Measurements from ENCODE around the gene C3orf18. TPM values are rescaled to one million over a fixed set of nuclear protein-coding genes. Genes with fewer than 3 reads are reported as not detected.

Gene C3orf18
- total and polyA plus RNA-seq, 7 donors = 7.3 to 30.1 (median 17.0) TPM

- H3K9me3 ChIP-seq = no peaks in the 10 kb centered on the region
- DNase-seq (peak; percentile 50 to 74), ATAC-seq (peak in 1 of 4 donors; percentile 10)
- no peaks in the 10 kb centered on the region for H3K27me3 ChIP-seq (ENCODE audit: insufficient read depth in 3 of 3, low read length in 2 of 3)
- 57 to 63% (median 57%) methylated on average over 6 of the region's 6 CpGs for WGBS, 3 donors
- no peak for TF ChIP-seq CTCF (IDR thresholded peaks at IDR 0.05)
- peak overlapping the region; percentile 91 for H3K27ac ChIP-seq
- peaks cover 65% of the 10 kb centered on the region for H3K4me1 ChIP-seq
- intact Hi-C loops (cut with DNase I) = loop anchor here in 1 of 2 donors (5.0 to 10.0 kb wide), 2 partner anchors 93 to 774 kb away; partner anchors contain the start of gene MANF
- H3K4me3 ChIP-seq = peak overlapping the region; percentile 89
- H3K36me3 ChIP-seq (ENCODE audit: insufficient read depth in 1 of 2, low read depth in 1 of 2) = peaks cover 11 to 28% of the 10 kb centered on the region in 2 donors
Measured at GRCh38 chr3:50610181-50610971, 42.8 kb upstream of the C3orf18 start.

- Histone ChIP-seq H3K27ac (peak overlapping the region; percentile 91), H3K27me3 (ENCODE audit: insufficient read depth in 3 of 3, low read length in 2 of 3) (no peaks in the 10 kb centered on the region), H3K4me3 (peak overlapping the region; percentile 89), H3K4me1 (peaks cover 70% of the 10 kb centered on the region), H3K9me3 (no peaks in the 10 kb centered on the region), H3K36me3 (ENCODE audit: insufficient read depth in 1 of 2, low read depth in 1 of 2) (peaks cover 13 to 28% of the 10 kb centered on the region in 2 donors)
- ATAC-seq = no peak
- no peak for DNase-seq
- intact Hi-C loops (cut with DNase I) = loop anchor here in 1 of 2 donors (5.0 to 10.0 kb wide), 2 partner anchors 92 to 775 kb away; partner anchors contain the start of gene MANF
- WGBS, 3 donors = 76 to 90% (median 82%) methylated on average over 3 of the region's 3 CpGs
- TF ChIP-seq CTCF (IDR thresholded peaks at IDR 0.05) = no peak
Measured at GRCh38 chr3:50609763-50610085, 42.2 kb upstream of the C3orf18 start.

- H3K27me3 ChIP-seq (ENCODE audit: insufficient read depth in 3 of 3, low read length in 2 of 3) = no peaks in the 10 kb centered on the region
- H3K36me3 ChIP-seq (ENCODE audit: insufficient read depth in 1 of 2, low read depth in 1 of 2) = peaks cover 15 to 33% of the 10 kb centered on the region in 2 donors
- H3K27ac ChIP-seq = peak overlapping the region; percentile 91
- peaks cover 75% of the 10 kb centered on the region for H3K4me1 ChIP-seq
- WGBS, 3 donors = 67 to 82% (median 78%) methylated on average over 5 of the region's 5 CpGs
- H3K9me3 ChIP-seq = no peaks in the 10 kb centered on the region
- DNase-seq (peak in 1 of 2 donors; percentile 34), ATAC-seq (no peak)
- intact Hi-C loops (cut with DNase I) = no loop called here
- no peak for TF ChIP-seq CTCF (IDR thresholded peaks at IDR 0.05)
- peak overlapping the region; percentile 89 for H3K4me3 ChIP-seq
Measured at GRCh38 chr3:50609071-50609762, 41.7 kb upstream of the C3orf18 start.

GRCh38 chr3:50608278-50608677 is 40.7 kb upstream of the C3orf18 start:
- intact Hi-C loops (cut with DNase I) = no loop called here
- 72 to 88% (median 73%) methylated on average over 7 of the region's 7 CpGs for WGBS, 3 donors
- no peak for TF ChIP-seq CTCF (IDR thresholded peaks at IDR 0.05)
- H3K4me3 ChIP-seq = peak overlapping the region; percentile 89
- H3K27ac ChIP-seq = peak overlapping the region; percentile 91
- peaks cover 15 to 33% of the 10 kb centered on the region in 2 donors for H3K36me3 ChIP-seq (ENCODE audit: insufficient read depth in 1 of 2, low read depth in 1 of 2)
- H3K27me3 ChIP-seq (ENCODE audit: insufficient read depth in 3 of 3, low read length in 2 of 3) = no peaks in the 10 kb centered on the region
- DNase-seq = peak in 1 of 2 donors; percentile 46
- ATAC-seq = no peak
- H3K4me1 ChIP-seq = peaks cover 81% of the 10 kb centered on the region
- no peaks in the 10 kb centered on the region for H3K9me3 ChIP-seq

Measured in psoas muscle (tissue), 8 donors.